Activated naive CD4-positive, alpha-beta T cell treated with anti-CD3 and anti-CD28 coated beads, Interleukin-2, amount 50 U/mL, for 72 hours (primary cell): Measurements from ENCODE around the gene OSBPL10. TPM values are rescaled to one million over a fixed set of nuclear protein-coding genes. Genes with fewer than 3 reads are reported as not detected.
"Not testable (repeated sequence)": the region's sequence is repeated elsewhere in the genome, so short reads cannot be mapped to it uniquely, and the experiment has no call there.

Experiments
- ATAC-seq, 2 donors: fragments of 150-1000 bp; cut with Tn5 transposase; 2 replicates each; pipeline ENCODE4 v1.10.0; 2021; ENCODE audit warnings: mild to moderate bottlenecking in 2 of 2, moderate library complexity in 2 of 2
- DNase-seq, 2 donors: peaks; one replicate each; pipeline ENCODE4 v3.0.0; 2021 to 2022; ENCODE audit warnings: low spot score in 2 of 2
- H3K27ac Mint-ChIP-seq, 2 donors: one replicate each; pipeline ENCODE4 v1.8.0; 2022; ENCODE audit warnings: mild to moderate bottlenecking in 2 of 2, mixed read lengths in 2 of 2
- H3K36me3 Mint-ChIP-seq, 2 donors: one replicate each; pipeline ENCODE4 v1.8.0; 2022; ENCODE audit warnings: mixed read lengths in 2 of 2
- H3K9me3 Mint-ChIP-seq, 2 donors: one replicate each; pipeline ENCODE4 v1.8.0; 2022; ENCODE audit warnings: mixed read lengths in 2 of 2
- total RNA-seq, 2 donors: library from RNA; stranded (reverse); gene quantifications; one replicate each; pipeline ENCODE4 v1.2.3, GENCODE V29; 2022

OSBPL10 gene
- total RNA-seq, 2 donors from 2014 or later, result 1.1 to 32.6 TPM

GRCh38 chr3:31875437-31875836 is 105.6 kb downstream of the OSBPL10 start:
- DNase-seq, result no peak
- Mint-ChIP-seq H3K9me3 (no peaks in the 10 kb centered on the region), H3K27ac (no peak overlapping the region), H3K36me3 (no peaks in the 10 kb centered on the region)
- ATAC-seq, result no peak

- H3K36me3 Mint-ChIP-seq, result peaks cover 0 to 7% of the 10 kb centered on the region in 2 donors
Observed at GRCh38 chr3:31873254-31873820, 107.7 kb downstream of the OSBPL10 start.

DNA sequence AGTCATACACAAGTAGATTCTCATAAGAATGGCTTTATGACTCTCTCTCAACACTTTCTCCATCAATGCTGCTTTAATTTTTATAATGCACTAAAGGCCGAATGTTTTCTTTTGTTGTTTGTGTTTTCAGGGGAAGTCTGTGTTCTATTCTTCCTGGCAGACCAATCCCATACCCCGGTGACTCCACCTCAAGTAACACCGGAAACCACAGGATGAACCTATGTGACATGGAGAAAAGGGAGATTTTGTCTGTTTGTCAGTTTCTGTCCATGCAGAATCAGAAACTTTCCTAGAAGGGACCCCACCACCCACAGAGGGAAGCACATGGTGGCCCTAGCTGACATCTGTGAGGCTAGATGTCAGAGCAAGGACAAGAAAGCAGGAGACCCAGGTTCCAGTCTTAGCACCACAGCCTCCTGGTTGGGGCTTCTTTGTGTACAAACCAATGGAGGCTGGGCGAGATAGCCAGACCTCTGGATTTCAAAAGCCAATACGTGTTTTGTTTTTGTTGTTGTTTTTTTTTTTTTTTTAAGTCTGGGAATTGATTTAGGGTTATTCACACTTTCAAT is 109.0 kb downstream of the OSBPL10 start:
- DNase-seq (no peak), ATAC-seq (no peak)
- Mint-ChIP-seq H3K27ac (peak overlapping the region in 1 of 2 donors; percentile 25), H3K9me3 (no peaks in the 10 kb centered on the region), H3K36me3 (peaks cover 0 to 9% of the 10 kb centered on the region in 2 donors)

More at GRCh38 chr3:31873254-31873820, 107.7 kb downstream of the OSBPL10 start:
- Mint-ChIP-seq H3K9me3 (no peaks in the 10 kb centered on the region), H3K27ac (no peak overlapping the region)
- ATAC-seq, result no peak
- no peak for DNase-seq

- H3K27ac Mint-ChIP-seq, H3K36me3 Mint-ChIP-seq, ATAC-seq, H3K9me3 Mint-ChIP-seq, DNase-seq: not testable (repeated sequence)
Observed at GRCh38 chr3:31870111-31870510, 111.0 kb downstream of the OSBPL10 start.

- Mint-ChIP-seq H3K36me3 (peaks cover 0 to 9% of the 10 kb centered on the region in 2 donors), H3K9me3 (no peaks in the 10 kb centered on the region), H3K27ac (no peak overlapping the region)
- no peak for DNase-seq
- ATAC-seq, result no peak
Observed at GRCh38 chr3:31868236-31868635, 112.8 kb downstream of the OSBPL10 start.

GRCh38 chr3:31862666-31863279 is 118.3 kb downstream of the OSBPL10 start:
- Mint-ChIP-seq H3K9me3 (no peaks in the 10 kb centered on the region), H3K36me3 (peaks cover 0 to 12% of the 10 kb centered on the region in 2 donors)
- ATAC-seq, result no peak

GRCh38 chr3:31861826-31862225 is 119.2 kb downstream of the OSBPL10 start:
- ATAC-seq (no peak), DNase-seq (no peak)
- Mint-ChIP-seq H3K9me3 (no peaks in the 10 kb centered on the region), H3K36me3 (peaks cover 0 to 12% of the 10 kb centered on the region in 2 donors), H3K27ac (no peak overlapping the region)

More at GRCh38 chr3:31862666-31863279, 118.3 kb downstream of the OSBPL10 start:
- no peak for DNase-seq
- no peak overlapping the region for H3K27ac Mint-ChIP-seq

DNA sequence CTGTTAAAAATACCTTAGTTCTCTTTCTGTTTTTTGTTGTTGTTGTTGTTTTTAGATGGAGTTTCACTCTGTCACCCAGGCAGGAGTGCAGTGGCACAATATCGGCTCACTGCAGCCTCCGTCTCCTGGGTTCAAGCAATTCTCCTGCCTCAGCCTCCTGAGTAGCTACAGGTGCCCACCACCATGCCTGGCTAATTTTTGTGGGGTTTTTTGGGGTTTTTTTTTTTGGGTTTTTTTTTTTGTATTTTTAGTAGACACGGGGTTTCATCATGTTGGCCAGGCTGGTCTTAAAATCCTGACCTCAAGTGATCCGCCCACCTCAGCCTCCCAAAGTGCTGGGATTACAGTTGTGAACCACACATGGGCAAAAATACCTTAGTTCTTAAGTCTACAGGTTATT is 120.4 kb downstream of the OSBPL10 start:
- H3K27ac Mint-ChIP-seq, ATAC-seq, DNase-seq, H3K9me3 Mint-ChIP-seq: not testable (repeated sequence)
- peaks cover 0 to 12% of the 10 kb centered on the region in 2 donors for H3K36me3 Mint-ChIP-seq

DNA sequence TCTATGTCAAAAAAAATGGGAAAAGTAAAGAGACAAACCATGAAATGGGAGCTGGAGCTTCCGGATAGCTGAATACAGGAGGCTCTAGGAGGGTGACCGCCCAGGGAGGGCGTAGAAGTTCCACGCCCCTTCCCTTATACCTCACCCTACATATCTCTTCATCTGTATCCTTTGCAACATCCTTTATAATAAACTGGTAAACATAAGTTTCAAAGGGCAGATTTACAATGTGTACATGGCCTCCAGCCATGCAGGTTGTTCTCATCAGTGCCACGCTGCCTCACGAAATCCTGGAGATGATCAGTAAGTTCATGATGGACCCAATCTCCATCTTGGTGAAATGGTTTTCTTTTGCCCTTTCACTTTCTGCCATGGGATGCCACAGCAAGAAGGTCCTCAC is 121.8 kb downstream of the OSBPL10 start:
- DNase-seq (no peak), ATAC-seq (no peak)

DNA sequence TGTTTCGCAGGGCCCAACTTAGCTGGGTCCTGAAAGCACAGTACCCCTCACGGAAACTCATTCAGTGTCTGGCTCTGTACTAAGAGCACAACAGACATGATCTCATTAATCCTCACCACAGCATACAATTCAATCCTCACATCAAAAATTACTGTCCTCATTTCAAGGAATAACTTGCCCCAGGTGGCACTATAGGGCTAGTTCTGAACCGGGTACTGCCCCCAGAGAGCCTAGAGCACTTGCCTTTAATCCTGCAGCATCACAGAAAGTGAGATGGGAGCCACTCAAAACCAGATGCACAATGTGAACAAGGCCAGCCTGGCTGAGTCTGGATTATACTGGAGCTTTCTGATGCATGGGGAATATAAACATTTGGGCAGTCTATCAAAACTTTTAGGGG is 122.6 kb downstream of the OSBPL10 start:
- ATAC-seq (peak in 1 of 2 donors; percentile 35), DNase-seq (no peak)
- no peaks in the 10 kb centered on the region for H3K9me3 Mint-ChIP-seq
- H3K36me3 Mint-ChIP-seq, result peaks cover 0 to 12% of the 10 kb centered on the region in 2 donors
- H3K27ac Mint-ChIP-seq, result peak overlapping the region in 1 of 2 donors; percentile 50

More for the DNA sequence above, 121.8 kb downstream of the OSBPL10 start:
- no peak overlapping the region for H3K27ac Mint-ChIP-seq
- peaks cover 0 to 12% of the 10 kb centered on the region in 2 donors for H3K36me3 Mint-ChIP-seq
- H3K9me3 Mint-ChIP-seq, result no peaks in the 10 kb centered on the region

GRCh38 chr3:31853580-31853979 is 127.5 kb downstream of the OSBPL10 start:
- DNase-seq, result no peak
- no peak for ATAC-seq
- Mint-ChIP-seq H3K9me3 (no peaks in the 10 kb centered on the region), H3K27ac (no peak overlapping the region), H3K36me3 (no peaks in the 10 kb centered on the region)

- Mint-ChIP-seq H3K36me3 (no peaks in the 10 kb centered on the region), H3K27ac (no peak overlapping the region), H3K9me3 (no peaks in the 10 kb centered on the region)
- DNase-seq (no peak), ATAC-seq (no peak)
Observed at GRCh38 chr3:31851278-31851677, 129.8 kb downstream of the OSBPL10 start.

DNA sequence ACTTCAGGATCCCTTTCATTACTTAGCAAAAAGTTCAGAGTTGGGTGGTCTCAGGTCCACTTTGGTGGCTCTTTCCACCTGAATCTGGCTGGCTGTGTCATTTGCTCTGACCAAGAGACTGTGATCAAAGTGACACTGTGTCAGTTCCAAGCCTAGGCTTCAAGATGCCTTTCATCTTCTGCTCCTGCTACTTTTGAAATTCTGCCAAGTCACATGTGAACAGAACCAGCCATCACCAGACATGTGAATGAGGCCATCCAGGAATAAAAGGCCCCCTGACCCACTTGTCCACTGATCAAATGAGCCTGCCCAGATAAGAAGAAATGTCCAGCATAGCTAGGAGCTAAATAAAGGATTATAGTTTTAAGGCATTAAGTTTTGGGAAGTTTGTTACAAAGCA is 132.2 kb downstream of the OSBPL10 start:
- Mint-ChIP-seq H3K36me3 (no peaks in the 10 kb centered on the region), H3K9me3 (no peaks in the 10 kb centered on the region), H3K27ac (no peak overlapping the region)
- ATAC-seq, result no peak
- DNase-seq, result no peak

- ATAC-seq (no peak), DNase-seq (no peak)
- peak overlapping the region in 1 of 2 donors; percentile 17 for H3K27ac Mint-ChIP-seq
- peaks cover 0 to 5% of the 10 kb centered on the region in 2 donors for H3K9me3 Mint-ChIP-seq
- no peaks in the 10 kb centered on the region for H3K36me3 Mint-ChIP-seq
Observed at GRCh38 chr3:31848163-31848818, 132.8 kb downstream of the OSBPL10 start.

DNA sequence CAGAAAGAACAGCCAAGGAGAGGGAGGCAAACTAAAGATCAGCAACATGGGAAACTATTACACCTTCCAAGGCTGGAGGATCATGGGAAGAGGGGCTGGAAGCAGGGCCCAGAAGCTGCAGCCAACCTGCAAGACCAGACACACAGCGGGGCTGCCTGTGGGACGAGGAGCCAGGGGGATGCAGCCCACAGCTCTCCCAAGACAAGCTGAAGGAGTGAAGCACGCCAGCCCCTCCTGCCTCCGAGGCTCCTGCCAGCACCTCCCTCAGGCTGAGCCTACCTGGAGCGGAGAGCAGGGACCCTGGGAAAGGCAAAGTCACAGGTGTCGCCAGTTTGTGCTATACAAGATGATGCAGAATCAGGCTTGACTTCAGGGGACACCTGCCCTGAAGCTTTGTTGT is 133.3 kb downstream of the OSBPL10 start:
- Mint-ChIP-seq H3K9me3 (peaks cover 0 to 7% of the 10 kb centered on the region in 2 donors), H3K27ac (no peak overlapping the region), H3K36me3 (no peaks in the 10 kb centered on the region)
- no peak for DNase-seq
- no peak for ATAC-seq

DNA sequence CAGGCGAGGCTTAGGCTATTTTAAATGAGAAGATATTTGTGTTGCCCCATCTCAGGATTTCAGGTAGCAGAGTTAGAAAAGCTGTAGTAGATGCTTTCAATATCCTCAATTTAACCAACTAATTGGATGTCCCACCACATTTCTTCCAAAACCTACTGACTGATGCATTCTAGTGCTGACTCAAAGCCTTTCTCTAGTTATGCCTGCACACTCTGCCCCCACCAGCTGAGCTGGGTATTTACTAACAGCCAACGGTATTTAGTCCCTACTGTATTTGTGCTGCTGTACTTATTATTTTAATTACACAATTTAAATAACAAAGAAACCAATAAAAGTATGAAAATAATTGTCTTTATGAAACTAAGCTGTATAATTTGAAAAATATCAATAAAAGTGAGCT is 139.5 kb downstream of the OSBPL10 start:
- peaks cover 0 to 7% of the 10 kb centered on the region in 2 donors for H3K9me3 Mint-ChIP-seq
- no peak for DNase-seq
- ATAC-seq, result peak in 1 of 2 donors; percentile 55
- H3K36me3 Mint-ChIP-seq, result no peaks in the 10 kb centered on the region
- no peak overlapping the region for H3K27ac Mint-ChIP-seq

DNA sequence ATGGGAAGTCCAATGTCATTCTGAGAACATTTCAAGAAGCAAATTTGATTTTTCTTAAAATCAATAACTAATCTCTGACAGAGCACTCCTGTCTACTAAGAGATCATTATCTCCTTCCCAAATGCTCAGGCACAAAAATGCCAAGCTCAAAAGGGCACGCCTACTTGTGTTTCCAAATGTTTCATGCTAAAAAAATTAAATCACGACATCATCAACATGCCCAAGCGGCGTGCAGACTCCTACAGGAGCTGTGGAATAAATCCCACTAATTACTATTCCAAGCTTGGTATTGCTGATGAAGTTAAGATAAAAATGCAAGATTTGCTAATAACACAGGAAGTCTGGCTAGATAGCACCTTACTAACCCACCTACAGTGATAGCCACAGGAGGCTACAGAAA is 140.8 kb downstream of the OSBPL10 start:
- H3K27ac Mint-ChIP-seq, result no peak overlapping the region
- peaks cover 0 to 7% of the 10 kb centered on the region in 2 donors for H3K9me3 Mint-ChIP-seq
- ATAC-seq, result no peak
- no peak for DNase-seq
- no peaks in the 10 kb centered on the region for H3K36me3 Mint-ChIP-seq
